ENCODE data around the gene PSMB5. TPM values are rescaled to one million over a fixed set of nuclear protein-coding genes. Genes with fewer than 3 reads are reported as not detected.

PSMB5 gene
- total RNA-seq, 1 donor from 2014 or later, result 215 TPM

DNA sequence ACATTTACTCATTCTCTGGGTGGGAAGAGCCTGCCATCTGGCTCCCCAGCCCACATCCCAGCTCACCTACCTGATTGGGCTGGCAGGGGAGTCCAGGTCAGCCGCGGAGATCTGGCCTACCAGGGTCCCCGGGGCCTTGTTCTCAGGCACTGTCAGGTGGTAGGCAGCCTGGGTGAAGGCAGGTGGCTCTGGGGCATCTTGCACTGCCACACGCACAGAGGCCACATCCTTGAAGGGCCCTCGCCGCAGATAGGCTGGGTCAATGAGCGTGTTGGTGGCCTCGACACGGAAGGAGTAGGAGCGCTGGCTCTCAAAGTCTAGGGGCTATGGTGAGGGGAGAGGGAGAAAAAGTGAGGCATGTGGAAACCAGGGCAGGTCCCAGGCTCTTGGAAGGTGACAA is 18.7 kb upstream of the PSMB5 start:
- peaks cover 5% of the 10 kb centered on the region for H3K27me3 Mint-ChIP-seq (ENCODE audit: low read depth)
- no peak overlapping the region for H3K4me3 Mint-ChIP-seq
- TF ChIP-seq, protein P1, sequence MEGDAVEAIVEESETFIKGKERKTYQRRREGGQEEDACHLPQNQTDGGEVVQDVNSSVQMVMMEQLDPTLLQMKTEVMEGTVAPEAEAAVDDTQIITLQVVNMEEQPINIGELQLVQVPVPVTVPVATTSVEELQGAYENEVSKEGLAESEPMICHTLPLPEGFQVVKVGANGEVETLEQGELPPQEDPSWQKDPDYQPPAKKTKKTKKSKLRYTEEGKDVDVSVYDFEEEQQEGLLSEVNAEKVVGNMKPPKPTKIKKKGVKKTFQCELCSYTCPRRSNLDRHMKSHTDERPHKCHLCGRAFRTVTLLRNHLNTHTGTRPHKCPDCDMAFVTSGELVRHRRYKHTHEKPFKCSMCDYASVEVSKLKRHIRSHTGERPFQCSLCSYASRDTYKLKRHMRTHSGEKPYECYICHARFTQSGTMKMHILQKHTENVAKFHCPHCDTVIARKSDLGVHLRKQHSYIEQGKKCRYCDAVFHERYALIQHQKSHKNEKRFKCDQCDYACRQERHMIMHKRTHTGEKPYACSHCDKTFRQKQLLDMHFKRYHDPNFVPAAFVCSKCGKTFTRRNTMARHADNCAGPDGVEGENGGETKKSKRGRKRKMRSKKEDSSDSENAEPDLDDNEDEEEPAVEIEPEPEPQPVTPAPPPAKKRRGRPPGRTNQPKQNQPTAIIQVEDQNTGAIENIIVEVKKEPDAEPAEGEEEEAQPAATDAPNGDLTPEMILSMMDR (conservative IDR thresholded peaks at IDR 0.05), result no peak
- H3K27ac Mint-ChIP-seq (ENCODE audit: unreplicated experiment), result no peak overlapping the region
- H3K4me1 Mint-ChIP-seq, result peaks cover 20% of the 10 kb centered on the region
- H3K9me3 Mint-ChIP-seq, result no peaks in the 10 kb centered on the region
- peaks cover 2% of the 10 kb centered on the region for H3K36me3 Mint-ChIP-seq (ENCODE audit: low read depth)
- DNase-seq (ENCODE audit: low read depth, low spot score), result no peak

DNA sequence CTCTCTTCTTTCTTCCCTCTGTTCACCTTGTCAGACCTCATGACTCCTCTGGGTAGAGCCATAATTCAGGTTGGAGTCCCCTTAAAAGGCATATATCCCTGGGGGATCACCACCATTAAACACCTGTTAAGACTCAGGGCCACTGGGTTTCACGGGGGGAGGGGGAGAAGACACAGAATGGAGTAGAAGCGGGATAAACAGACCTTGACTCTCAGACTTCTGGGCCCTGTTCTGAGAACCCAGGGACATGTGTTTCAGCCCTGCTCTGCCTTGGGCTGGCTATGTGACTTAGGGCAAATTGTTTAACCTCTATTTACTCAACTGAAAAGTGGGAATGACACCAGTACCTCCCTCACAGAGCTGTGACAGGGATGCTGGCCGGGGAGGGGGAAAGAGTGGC is 18.0 kb upstream of the PSMB5 start:
- Mint-ChIP-seq H3K27me3 (ENCODE audit: low read depth) (peaks cover 5% of the 10 kb centered on the region), H3K27ac (ENCODE audit: unreplicated experiment) (no peak overlapping the region), H3K9me3 (no peaks in the 10 kb centered on the region), H3K4me3 (peak overlapping the region; percentile 21), H3K4me1 (peaks cover 14% of the 10 kb centered on the region), H3K36me3 (ENCODE audit: low read depth) (peaks cover 2% of the 10 kb centered on the region)
- DNase-seq (ENCODE audit: low read depth, low spot score), result no peak
- TF ChIP-seq, protein P1 (conservative IDR thresholded peaks at IDR 0.05), result no peak

DNA sequence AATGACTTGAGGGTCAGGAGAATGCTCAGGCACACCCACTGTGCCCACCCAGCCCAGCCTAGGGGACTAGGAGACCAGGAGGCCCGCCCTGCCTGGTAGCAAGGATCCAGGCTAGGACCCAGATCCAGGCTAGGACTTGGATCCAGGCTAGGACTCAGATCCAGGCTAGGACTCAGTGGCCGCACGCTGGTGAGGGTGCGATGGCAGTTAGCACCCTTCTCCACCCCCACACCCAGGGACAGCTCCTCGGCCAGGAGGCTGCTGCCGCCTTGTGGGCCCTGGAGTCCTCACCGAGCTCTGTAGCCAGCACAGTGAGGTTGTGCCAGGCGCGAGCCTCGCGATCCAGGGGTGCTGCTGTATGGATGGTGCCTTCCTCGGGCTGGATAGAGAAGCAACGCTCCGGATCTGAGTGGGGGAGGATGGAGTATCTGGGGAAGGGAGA is 17.5 kb upstream of the PSMB5 start:
- Mint-ChIP-seq H3K4me1 (peaks cover 14% of the 10 kb centered on the region), H3K9me3 (no peaks in the 10 kb centered on the region), H3K27me3 (ENCODE audit: low read depth) (peaks cover 5% of the 10 kb centered on the region), H3K36me3 (ENCODE audit: low read depth) (peaks cover 6% of the 10 kb centered on the region), H3K4me3 (no peak overlapping the region), H3K27ac (ENCODE audit: unreplicated experiment) (no peak overlapping the region)
- TF ChIP-seq, protein P1 (conservative IDR thresholded peaks at IDR 0.05), result no peak
- DNase-seq (ENCODE audit: low read depth, low spot score), result no peak

DNA sequence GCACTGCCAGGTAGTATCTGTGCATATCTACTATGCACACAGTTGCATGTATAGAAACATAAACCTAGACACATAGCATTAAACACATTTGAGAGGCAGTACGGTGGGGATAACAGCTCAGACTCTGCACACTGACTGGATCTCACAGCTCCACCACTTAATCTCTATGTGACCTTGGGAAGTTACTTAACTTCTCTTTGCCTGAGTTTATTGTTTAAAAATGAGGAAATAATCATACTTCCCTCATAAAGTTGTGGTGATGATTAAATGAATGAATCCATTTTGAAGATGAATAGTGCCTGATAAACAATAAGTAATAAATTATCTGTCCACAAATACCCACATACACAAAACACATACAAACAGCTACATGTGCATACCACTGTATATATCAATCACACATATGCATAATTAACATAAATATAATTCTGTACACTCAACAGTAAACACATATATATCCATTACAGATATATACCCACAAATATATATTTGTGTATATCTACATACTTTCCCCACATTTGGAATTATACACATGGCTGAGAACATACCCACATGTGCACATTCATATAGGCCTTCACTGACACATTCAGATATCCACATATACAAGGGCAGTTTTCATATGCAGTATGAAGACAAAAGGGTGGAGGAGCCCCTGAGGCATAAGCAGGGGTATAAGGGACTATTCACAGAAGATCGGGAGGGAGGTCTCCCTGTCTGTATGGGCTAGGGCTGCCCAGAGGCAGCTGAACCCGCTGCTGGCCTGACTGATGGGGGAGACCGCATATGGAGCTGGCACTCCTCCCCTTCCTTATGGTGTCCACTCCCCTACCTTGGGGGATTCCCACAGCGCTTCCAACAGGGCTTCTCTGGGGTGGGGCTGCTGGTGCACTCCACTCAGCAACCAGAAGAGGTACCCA is 16.7 kb upstream of the PSMB5 start:
- Mint-ChIP-seq H3K27me3 (ENCODE audit: low read depth) (peaks cover 3% of the 10 kb centered on the region), H3K36me3 (ENCODE audit: low read depth) (peaks cover 6% of the 10 kb centered on the region), H3K27ac (ENCODE audit: unreplicated experiment) (no peak overlapping the region), H3K9me3 (no peaks in the 10 kb centered on the region), H3K4me3 (no peak overlapping the region), H3K4me1 (peaks cover 7% of the 10 kb centered on the region)
- DNase-seq (ENCODE audit: low read depth, low spot score), result no peak
- TF ChIP-seq, protein P1 (conservative IDR thresholded peaks at IDR 0.05), result no peak

DNA sequence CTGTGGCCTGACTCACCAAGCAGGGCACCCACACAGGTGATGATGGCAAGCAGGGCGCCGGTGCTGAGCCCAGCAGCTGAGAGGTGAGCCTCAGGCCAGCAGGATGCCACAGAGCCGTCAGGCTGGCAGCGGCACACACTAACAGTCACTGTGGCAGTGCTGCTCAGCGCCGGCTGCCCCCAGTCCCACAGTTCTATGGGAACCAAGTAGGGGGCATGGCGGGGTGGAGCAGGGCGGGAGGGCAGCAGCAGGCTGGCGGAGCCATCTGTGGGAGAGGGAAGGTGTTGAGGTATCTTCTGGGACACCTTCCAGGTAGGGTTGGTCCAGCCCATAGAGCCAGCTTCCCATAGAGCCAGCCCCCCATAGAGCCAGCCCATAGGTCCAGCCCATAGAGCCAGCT is 14.3 kb upstream of the PSMB5 start:
- H3K9me3 Mint-ChIP-seq, result no peaks in the 10 kb centered on the region

More for the DNA sequence above, 14.3 kb upstream of the PSMB5 start:
- Mint-ChIP-seq H3K27ac (ENCODE audit: unreplicated experiment) (no peak overlapping the region), H3K27me3 (ENCODE audit: low read depth) (no peaks in the 10 kb centered on the region), H3K4me1 (peaks cover 2% of the 10 kb centered on the region), H3K36me3 (ENCODE audit: low read depth) (peaks cover 4% of the 10 kb centered on the region), H3K4me3 (no peak overlapping the region)
- no peak for DNase-seq (ENCODE audit: low read depth, low spot score)
- TF ChIP-seq, protein P1 (conservative IDR thresholded peaks at IDR 0.05), result no peak

All from neural crest cell (in vitro differentiated cells).